Kidney (tissue), 14 donors: ENCODE results near the gene NTRK1. TPM values are rescaled to one million over a fixed set of nuclear protein-coding genes. Genes with fewer than 3 reads are reported as not detected.

ENCODE experiments used
- DNase-seq, 5 donors: peaks; one replicate each; pipeline ENCODE4 v3.0.0-alpha.2; 2013 to 2020
- FAIRE-seq: peaks from 2 replicates; lab custom pipeline; 2012; peaks lifted over from hg19 to GRCh38; lab: Jason Lieb, UNC
- H3K27ac ChIP-seq, 2 donors: one replicate each; pipeline ENCODE4 v1.7.0; 2013; ENCODE audit warnings: low read depth in 2 of 2, low read length in 2 of 2, inconsistent platforms in 1 of 2
- H3K27me3 ChIP-seq: one replicate; pipeline ENCODE4 v1.7.1; 2013; ENCODE audit warnings: low read length, inconsistent platforms; ENCODE audit not compliant: control insufficient read depth, insufficient read depth
- H3K36me3 ChIP-seq, 3 donors: one replicate each; pipeline versions ENCODE4 v1.7.0 to v1.7.1; 2013; ENCODE audit warnings: low read length in 3 of 3, control low read depth in 1 of 3, inconsistent platforms in 1 of 3; ENCODE audit not compliant: insufficient read depth in 3 of 3, control insufficient read depth in 2 of 3
- H3K4me1 ChIP-seq, 3 donors: one replicate each; pipeline versions ENCODE4 v1.7.0 to v1.7.1; 2013; ENCODE audit warnings: low read length in 3 of 3, inconsistent platforms in 1 of 3, low read depth in 1 of 3; ENCODE audit not compliant: control insufficient read depth in 2 of 3, insufficient read depth in 2 of 3
- H3K4me3 ChIP-seq, 3 donors: one replicate each; pipeline versions ENCODE4 v1.7.0 to v1.8.1; 2013; ENCODE audit warnings: low read length in 3 of 3, control low read depth in 1 of 3, inconsistent platforms in 1 of 3
- H3K9ac ChIP-seq, 3 donors: one replicate each; pipeline versions ENCODE4 v1.7.0 to v1.7.1; 2013; ENCODE audit warnings: low read length in 3 of 3, control low read depth in 1 of 3, inconsistent platforms in 1 of 3
- H3K9me3 ChIP-seq, 3 donors: one replicate each; pipeline versions ENCODE4 v1.7.0 to v1.7.1; 2013; ENCODE audit warnings: low read length in 3 of 3, control low read depth in 1 of 3, inconsistent platforms in 1 of 3; ENCODE audit not compliant: control insufficient read depth in 2 of 3, insufficient read depth in 1 of 3
- CTCF ChIP-seq: IDR thresholded peaks from 3 replicates; pipeline ENCODE4 v1.5.1; 2012; ENCODE audit warnings: mild to moderate bottlenecking, moderate library complexity, borderline replicate concordance; ENCODE audit not compliant: insufficient read depth; ENCODE audit errors: extremely low read depth
- intact Hi-C: fragments of 100-400 bp; cut with DNase I; formaldehyde crosslinking; loops from one replicate; pipeline ENCODE4 v1.11.1; 2022
- polyA plus RNA-seq: library from polyadenylated mRNA; stranded (reverse); fragments of 350-450 nt; fragmentation: Illumina TruSeq; extraction: RNeasy Lipid Tissue Mini Kit (QIAGEN cat#74804); gene quantifications from one replicate; pipeline ENCODE4 v1.2.3, GENCODE V29; 2014; ENCODE audit warnings: low read depth, low replicate concordance; ENCODE audit not compliant: insufficient read depth
- total RNA-seq: library from RNA; stranded (reverse); fragmentation: NEBNext Ultra II Directional; extraction: Animal tissue kit (Norgen Biotek cat#: 25700); gene quantifications from one replicate; pipeline ENCODE4 v1.2.1, GENCODE V29; 2021
- donor health status: control.
- donor health status: control.
- donor health status: control.
- donor health status: control.
- donor health status: control.
- donor health status: DM: yes; HTN: yes; CAD: no.
- donor health status: Normal renal cell carcinoma (clear cell type).

Gene NTRK1
- total and polyA plus RNA-seq, 2 donors from 2014 or later: 1.0 to 1.3 TPM

- Histone ChIP-seq H3K4me3 (no peak overlapping the region), H3K27ac (peak overlapping the region; percentile 65 to 70), H3K27me3 (no peaks in the 10 kb centered on the region), H3K9me3 (no peaks in the 10 kb centered on the region), H3K36me3 (no peaks in the 10 kb centered on the region), H3K4me1 (peaks cover 0 to 11% (median 0%) of the 10 kb centered on the region in 3 donors), H3K9ac (peak overlapping the region in 1 of 3 donors; percentile 34)
- FAIRE-seq: no peak
- TF ChIP-seq CTCF: no peak
- intact Hi-C loops: no loop called here
- peak; percentile 47 to 96 (median 74) for DNase-seq
Observed at GRCh38 chr1:156815307-156815826, 45.3 kb upstream of the NTRK1 start.

GRCh38 chr1:156815961-156816422 is 44.7 kb upstream of the NTRK1 start:
- FAIRE-seq (no peak), DNase-seq (peak in 3 of 5 donors; percentile 35 to 65 (median 43))
- Histone ChIP-seq H3K27me3 (no peaks in the 10 kb centered on the region), H3K9me3 (no peaks in the 10 kb centered on the region), H3K27ac (peak overlapping the region; percentile 65 to 68), H3K4me3 (peak overlapping the region in 1 of 3 donors; percentile 22), H3K9ac (peak overlapping the region in 1 of 3 donors; percentile 34), H3K4me1 (peaks cover 0 to 11% (median 0%) of the 10 kb centered on the region in 3 donors), H3K36me3 (no peaks in the 10 kb centered on the region)
- TF ChIP-seq CTCF: no peak
- intact Hi-C loops: no loop called here

- peak within 1 kb of the TSS in 1 of 3 donors; percentile 22 for H3K4me3 ChIP-seq
- no peaks in the 10 kb centered on the region for H3K36me3 ChIP-seq
- H3K27ac ChIP-seq: peak within 1 kb of the TSS; percentile 65 to 68
- H3K27me3 ChIP-seq: no peaks in the 10 kb centered on the region
- peaks cover 0 to 11% (median 0%) of the 10 kb centered on the region in 3 donors for H3K4me1 ChIP-seq
- intact Hi-C loops: no loop called here
- TF ChIP-seq CTCF: no peak
- DNase-seq (peak in 2 of 5 donors; percentile 56 to 89), FAIRE-seq (no peak)
- peak within 1 kb of the TSS in 1 of 3 donors; percentile 34 for H3K9ac ChIP-seq
- H3K9me3 ChIP-seq: no peaks in the 10 kb centered on the region
Observed at GRCh38 chr1:156816561-156817328, 43.9 kb upstream of the NTRK1 start, which contains the start of gene SH2D2A. Gene SH2D2A (minus strand): TSS chr1:156816848. CDS start chr1:156816708, 140 bp downstream.
